ENCODE measurements around the gene COQ4. TPM values are rescaled to one million over a fixed set of nuclear protein-coding genes. Genes with fewer than 3 reads are reported as not detected.

COQ4 gene
- total and polyA plus RNA-seq, 2 experiments from 2014 or later, result 35.3 to 37.0 TPM

DNA sequence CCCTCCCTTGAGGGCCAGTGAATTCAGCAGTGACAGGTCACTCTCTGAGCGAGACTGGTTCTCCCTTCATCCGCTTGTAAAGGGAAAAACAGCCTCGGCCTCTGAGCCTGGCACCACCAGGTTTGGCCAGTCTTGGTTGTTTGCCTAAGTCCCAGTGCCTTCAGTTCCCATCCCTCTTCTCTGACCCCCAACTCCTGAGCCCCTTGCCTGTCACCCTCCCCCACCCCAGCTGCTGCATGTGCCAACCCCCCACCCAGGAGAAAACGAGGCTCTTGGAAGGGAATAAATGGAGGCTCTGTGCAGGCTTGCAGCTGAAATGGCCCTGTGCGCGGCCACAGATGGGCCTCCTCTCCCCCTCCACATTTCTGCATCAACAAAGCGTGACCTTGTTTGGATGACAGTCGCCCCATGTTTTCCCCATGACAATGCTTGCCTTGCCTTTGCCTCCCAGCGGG lies 51.6 kb downstream of the COQ4 start:
- Mint-ChIP-seq H3K27ac (no peak overlapping the region), H3K27me3 (ENCODE audit: insufficient read depth, low read depth, poor library complexity) (peaks cover 17% of the 10 kb centered on the region), H3K9me3 (no peaks in the 10 kb centered on the region; the same call in 2 of the 3 replicates), H3K36me3 (ENCODE audit: low read depth) (peaks cover 9% of the 10 kb centered on the region), H3K4me1 (peaks cover 27% of the 10 kb centered on the region), H3K4me3 (no peak overlapping the region)
- Histone ChIP-seq H3K4me1 (ENCODE audit: insufficient read depth) (peaks cover 7% of the 10 kb centered on the region), H2AFZ (no peak overlapping the region), H3F3A (replicated peaks; ENCODE audit: low read depth) (peaks cover 9% of the 10 kb centered on the region; the same call in 1 of the 2 replicates), H3K4me2 (no peak overlapping the region), H4K20me1 (replicated peaks; ENCODE audit: insufficient read depth) (peaks cover 16% of the 10 kb centered on the region), H3K4me3 (no peak overlapping the region), H3K9me2 (ENCODE audit: insufficient read depth) (no peaks in the 10 kb centered on the region), H3K36me3 (ENCODE audit: insufficient read depth) (0 out of 2 replicates have a peak, but pooled peaks cover 6% of the 10 kb centered on the region), H3K27ac (ENCODE audit: low read depth) (no peak overlapping the region), H3K79me2 (replicated peaks; ENCODE audit: insufficient read depth) (peaks cover 37% of the 10 kb centered on the region), H3K27me3 (ENCODE audit: insufficient read depth) (peaks cover 12% of the 10 kb centered on the region; the same call in 1 of the 2 replicates)
- ATAC-seq (no peak), DNase-seq (ENCODE audit: low spot score) (no peak)
- TF ChIP-seq NANOG (IDR thresholded peaks at IDR 0.05; ENCODE audit: borderline replicate concordance) (no peak), ZNF331 (CRISPR knock-in tag; IDR thresholded peaks at IDR 0.05; ENCODE audit: low read depth) (no peak), CTCF (conservative IDR thresholded peaks at IDR 0.05; ENCODE audit: low read depth in 2 of 2) (no peak), ZNF114 (CRISPR knock-in tag; IDR thresholded peaks at IDR 0.05) (no peak), STAT1 (IDR thresholded peaks at IDR 0.05; ENCODE audit: unreplicated experiment) (no peak), EZH2 (IDR thresholded peaks at IDR 0.05; ENCODE audit: low read depth, unreplicated experiment) (no peak), CREB1 (CRISPR knock-in tag; IDR thresholded peaks at IDR 0.05; ENCODE audit: low read depth) (no peak), POLR2AphosphoS5 (IDR thresholded peaks at IDR 0.05; ENCODE audit: low read depth) (no peak), JUNB (IDR thresholded peaks at IDR 0.05; ENCODE audit: unreplicated experiment) (no peak), EZH2phosphoT487 (IDR thresholded peaks at IDR 0.05; ENCODE audit: unreplicated experiment) (no peak), ETS1 (IDR thresholded peaks at IDR 0.05) (no peak), ZNF462 (CRISPR knock-in tag; IDR thresholded peaks at IDR 0.05) (no peak)
- TF ChIP-seq, protein P1, sequence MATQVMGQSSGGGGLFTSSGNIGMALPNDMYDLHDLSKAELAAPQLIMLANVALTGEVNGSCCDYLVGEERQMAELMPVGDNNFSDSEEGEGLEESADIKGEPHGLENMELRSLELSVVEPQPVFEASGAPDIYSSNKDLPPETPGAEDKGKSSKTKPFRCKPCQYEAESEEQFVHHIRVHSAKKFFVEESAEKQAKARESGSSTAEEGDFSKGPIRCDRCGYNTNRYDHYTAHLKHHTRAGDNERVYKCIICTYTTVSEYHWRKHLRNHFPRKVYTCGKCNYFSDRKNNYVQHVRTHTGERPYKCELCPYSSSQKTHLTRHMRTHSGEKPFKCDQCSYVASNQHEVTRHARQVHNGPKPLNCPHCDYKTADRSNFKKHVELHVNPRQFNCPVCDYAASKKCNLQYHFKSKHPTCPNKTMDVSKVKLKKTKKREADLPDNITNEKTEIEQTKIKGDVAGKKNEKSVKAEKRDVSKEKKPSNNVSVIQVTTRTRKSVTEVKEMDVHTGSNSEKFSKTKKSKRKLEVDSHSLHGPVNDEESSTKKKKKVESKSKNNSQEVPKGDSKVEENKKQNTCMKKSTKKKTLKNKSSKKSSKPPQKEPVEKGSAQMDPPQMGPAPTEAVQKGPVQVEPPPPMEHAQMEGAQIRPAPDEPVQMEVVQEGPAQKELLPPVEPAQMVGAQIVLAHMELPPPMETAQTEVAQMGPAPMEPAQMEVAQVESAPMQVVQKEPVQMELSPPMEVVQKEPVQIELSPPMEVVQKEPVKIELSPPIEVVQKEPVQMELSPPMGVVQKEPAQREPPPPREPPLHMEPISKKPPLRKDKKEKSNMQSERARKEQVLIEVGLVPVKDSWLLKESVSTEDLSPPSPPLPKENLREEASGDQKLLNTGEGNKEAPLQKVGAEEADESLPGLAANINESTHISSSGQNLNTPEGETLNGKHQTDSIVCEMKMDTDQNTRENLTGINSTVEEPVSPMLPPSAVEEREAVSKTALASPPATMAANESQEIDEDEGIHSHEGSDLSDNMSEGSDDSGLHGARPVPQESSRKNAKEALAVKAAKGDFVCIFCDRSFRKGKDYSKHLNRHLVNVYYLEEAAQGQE (IDR thresholded peaks at IDR 0.05; ENCODE audit: unreplicated experiment), result no peak
